ENCODE measurements around the gene DOP1A. TPM values are rescaled to one million over a fixed set of nuclear protein-coding genes. Genes with fewer than 3 reads are reported as not detected.

DOP1A gene
- total and polyA plus RNA-seq, 2 of the 13 experiments (the other 11 are each of a cell fraction or from before 2014, with no cell fraction given): 5.2 to 16.7 TPM

GRCh38 chr6:83067448-83068439 lies at the start of gene DOP1A (continued):
- TF ChIP-seq ZNF18 (CRISPR knock-in tag; IDR thresholded peaks at IDR 0.05; ENCODE audit: insufficient replicate concordance) (peak; percentile 68), HCFC1 (IDR thresholded peaks at IDR 0.05; ENCODE audit: low read depth, low read length) (no peak), ZFP1 (CRISPR knock-in tag; IDR thresholded peaks at IDR 0.05) (no peak), SAFB2 (CRISPR knock-in tag; IDR thresholded peaks at IDR 0.05; ENCODE audit: borderline replicate concordance, low read depth) (no peak), TFE3 (CRISPR knock-in tag; IDR thresholded peaks at IDR 0.05) (no peak), ZNF230 (CRISPR knock-in tag; IDR thresholded peaks at IDR 0.05) (peak; percentile 90), SIX1 (CRISPR knock-in tag; IDR thresholded peaks at IDR 0.05; ENCODE audit: borderline replicate concordance) (no peak), NFYB (CRISPR knock-in tag; IDR thresholded peaks at IDR 0.05) (no peak; the same call in 1 of the 2 replicates), ZNF644 (CRISPR knock-in tag; IDR thresholded peaks at IDR 0.05; ENCODE audit: low read depth) (no peak), MED8 (CRISPR knock-in tag; IDR thresholded peaks at IDR 0.05; ENCODE audit: insufficient replicate concordance) (peak; percentile 16), ZNF781 (CRISPR knock-in tag; IDR thresholded peaks at IDR 0.05; ENCODE audit: borderline replicate concordance, not compliant biosample characterization) (peak; percentile 78), ZNF605 (CRISPR knock-in tag; IDR thresholded peaks at IDR 0.05) (peak; percentile 82; the same call in 1 of the 2 replicates), CAMTA2 (CRISPR knock-in tag; IDR thresholded peaks at IDR 0.05; ENCODE audit: borderline replicate concordance) (peak; percentile 98; the same call in 1 of the 2 replicates), SALL1 (CRISPR knock-in tag; IDR thresholded peaks at IDR 0.05) (peak; percentile 83), BCLAF1 (IDR thresholded peaks at IDR 0.05) (no peak), ZNF580 (CRISPR knock-in tag; IDR thresholded peaks at IDR 0.05; ENCODE audit: borderline replicate concordance, low read depth) (peak; percentile 83; the same call in 1 of the 2 replicates), ELF1 (CRISPR knock-in tag; IDR thresholded peaks at IDR 0.05) (peak; percentile 82)
